Right lobe of liver (tissue), 6 donors: Measurements from ENCODE around the gene RAI1. TPM values are rescaled to one million over a fixed set of nuclear protein-coding genes. Genes with fewer than 3 reads are reported as not detected.

Source experiments
- ATAC-seq, 4 donors: fragments of 200-7000 bp; cut with Tn5 transposase; one replicate each; pipeline ENCODE4 v1.9.1; 2020; ENCODE audit warnings: mild to moderate bottlenecking in 4 of 4, moderate library complexity in 4 of 4
- DNase-seq, 3 donors: peaks; one replicate each; pipeline ENCODE4 v3.0.0-alpha.2; 2020
- H3K27ac ChIP-seq, 3 donors: fragments of 200-600 bp; one replicate each; pipeline ENCODE4 v1.8.0; 2022
- H3K27me3 ChIP-seq, 2 donors: fragments of 200-600 bp; one replicate each; pipeline ENCODE4 v1.8.0; 2022
- H3K36me3 ChIP-seq, 4 donors: fragments of 200-600 bp; sonication (generic) in 1 of 4; one replicate each; pipeline versions ENCODE4 v1.5.1 to v1.8.0; 2017 to 2022; ENCODE audit warnings: control low read depth in 1 of 4
- H3K4me1 ChIP-seq, 4 donors: fragments of 200-600 bp; sonication (generic) in 1 of 4; one replicate each; pipeline versions ENCODE4 v1.5.1 to v1.8.0; 2017 to 2022; ENCODE audit warnings: control low read depth in 1 of 4
- H3K4me3 ChIP-seq, 3 donors: fragments of 200-600 bp; one replicate each; pipeline ENCODE4 v1.8.0; 2022
- H3K9me3 ChIP-seq, 4 donors: fragments of 200-600 bp; sonication (generic) in 1 of 4; one replicate each; pipeline versions ENCODE4 v1.5.1 to v1.8.0; 2017 to 2022; ENCODE audit warnings: control low read depth in 1 of 4
- POLR2A ChIP-seq: fragments of 450-650 bp; IDR thresholded peaks from one replicate; pipeline ENCODE4 v1.6.1; 2017; ENCODE audit warnings: antibody characterized with exemption, mild to moderate bottlenecking
- WGBS: methylation state at CpG from one replicate; pipeline ENCODE4 v1.1.6; 2018; ENCODE audit warnings: low coverage, low lambda C conversion rate; ENCODE audit not compliant: insufficient coverage; ENCODE audit errors: missing lambda C conversion rate; 5-methylcytosine and 5-hydroxymethylcytosine counted together
- intact Hi-C, 2 donors: fragments of 100-400 bp; cut with DNase I; formaldehyde crosslinking; loops; one replicate each; pipeline versions ENCODE4 v1.11.2 to v1.14.1; 2022
- total RNA-seq, 6 experiments: library from RNA; depleted of rRNA in 2 of 6; stranded (reverse); fragments of >200 nt in 2 of 6; fragmentation: NEBNext Ultra II Directional in 3 of 6; extraction: Animal tissue kit (Norgen Biotek cat#: 25700) in 3 of 6; gene quantifications; one replicate each; pipeline versions ENCODE4 v1.1.0 to v1.2.4, GENCODE V29; 2016 to 2023
- TF ChIP-seq, protein P1 (sequence below), 4 donors: fragments of 200-600 bp in 3 of 4; fragments of 450-650 bp in 1 of 4; IDR thresholded peaks; one replicate each; pipeline versions ENCODE4 v1.5.1 to v1.8.0; 2016 to 2022; ENCODE audit warnings: antibody characterized with exemption in 4 of 4, mild to moderate bottlenecking in 2 of 4
- donor health status: DM: no; HTN: yes; CAD: no.
- donor health status: DM: no; HTN: no; CAD: no.
- donor health status: DM: no; HTN: no; CAD: no.
- donor health status: DM: no; HTN: yes; CAD: no.
- donor health status: DM: no; HTN: yes; CAD: no.

The RAI1 gene
- total RNA-seq, 6 experiments from 2014 or later: 6.1 to 14.5 (median 8.4) TPM

GRCh38 chr17:17809531-17810083 lies 128.3 kb downstream of the RAI1 start:
- Histone ChIP-seq H3K4me1 (peaks cover 0 to 65% (median 18%) of the 10 kb centered on the region in 4 donors), H3K27me3 (no peaks in the 10 kb centered on the region), H3K9me3 (no peaks in the 10 kb centered on the region), H3K36me3 (peaks cover 0 to 31% (median 7%) of the 10 kb centered on the region in 4 donors), H3K4me3 (peak overlapping the region in 2 of 3 donors; percentile 21 to 26), H3K27ac (peak overlapping the region in 2 of 3 donors; percentile 60 to 79)
- ATAC-seq (no peak), DNase-seq (no peak)
- WGBS: 40% methylated on average over 2 of the region's 52 CpGs
- no peak for TF ChIP-seq POLR2A
- TF ChIP-seq, protein P1, sequence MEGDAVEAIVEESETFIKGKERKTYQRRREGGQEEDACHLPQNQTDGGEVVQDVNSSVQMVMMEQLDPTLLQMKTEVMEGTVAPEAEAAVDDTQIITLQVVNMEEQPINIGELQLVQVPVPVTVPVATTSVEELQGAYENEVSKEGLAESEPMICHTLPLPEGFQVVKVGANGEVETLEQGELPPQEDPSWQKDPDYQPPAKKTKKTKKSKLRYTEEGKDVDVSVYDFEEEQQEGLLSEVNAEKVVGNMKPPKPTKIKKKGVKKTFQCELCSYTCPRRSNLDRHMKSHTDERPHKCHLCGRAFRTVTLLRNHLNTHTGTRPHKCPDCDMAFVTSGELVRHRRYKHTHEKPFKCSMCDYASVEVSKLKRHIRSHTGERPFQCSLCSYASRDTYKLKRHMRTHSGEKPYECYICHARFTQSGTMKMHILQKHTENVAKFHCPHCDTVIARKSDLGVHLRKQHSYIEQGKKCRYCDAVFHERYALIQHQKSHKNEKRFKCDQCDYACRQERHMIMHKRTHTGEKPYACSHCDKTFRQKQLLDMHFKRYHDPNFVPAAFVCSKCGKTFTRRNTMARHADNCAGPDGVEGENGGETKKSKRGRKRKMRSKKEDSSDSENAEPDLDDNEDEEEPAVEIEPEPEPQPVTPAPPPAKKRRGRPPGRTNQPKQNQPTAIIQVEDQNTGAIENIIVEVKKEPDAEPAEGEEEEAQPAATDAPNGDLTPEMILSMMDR (IDR thresholded peaks at IDR 0.05): no peak
- intact Hi-C loops: no loop called here

DNA sequence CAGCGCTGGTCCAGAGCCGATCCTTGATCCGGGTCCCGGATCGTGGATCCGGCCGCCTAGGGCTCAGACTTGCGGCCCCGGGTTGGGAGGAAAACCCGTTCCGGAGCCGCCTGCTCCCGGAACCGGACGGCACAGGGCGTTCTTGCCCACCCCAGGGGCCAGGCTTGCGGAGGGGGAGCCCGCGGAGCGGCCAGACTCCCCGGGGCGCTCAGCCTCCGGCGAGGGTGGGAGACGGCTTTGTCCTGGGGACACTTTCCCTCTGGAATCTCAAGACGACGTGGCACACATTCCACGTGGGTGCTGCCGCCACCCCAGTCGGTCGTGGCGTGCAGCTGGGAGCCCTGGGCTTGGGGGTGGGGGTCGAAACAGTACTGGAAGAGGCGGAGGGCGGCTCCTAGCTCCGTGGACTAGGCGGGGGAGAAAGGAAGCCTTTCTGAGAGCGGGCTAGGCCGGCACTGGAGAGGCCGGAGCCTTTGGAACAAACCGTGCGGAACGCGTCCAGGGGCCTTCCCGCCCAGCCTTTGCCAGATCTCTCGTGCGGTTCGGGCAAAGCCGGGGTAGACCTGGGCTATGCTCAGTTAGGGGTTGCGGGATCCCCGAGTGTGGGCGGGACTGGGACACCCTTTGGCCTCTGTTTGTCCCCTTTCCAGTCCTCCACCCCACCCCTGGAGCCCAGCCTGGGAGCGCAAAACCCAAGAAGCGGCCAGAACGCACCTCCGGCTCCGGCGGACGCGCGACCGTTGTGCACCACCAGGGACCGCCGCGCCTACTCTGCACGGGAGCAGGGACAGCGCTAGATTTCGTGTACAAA lies 129.0 kb downstream of the RAI1 start:
- peak overlapping the region in 2 of 3 donors; percentile 21 to 26 for H3K4me3 ChIP-seq
- H3K27me3 ChIP-seq: no peaks in the 10 kb centered on the region
- intact Hi-C loops: no loop called here
- peaks cover 0 to 71% (median 18%) of the 10 kb centered on the region in 4 donors for H3K4me1 ChIP-seq
- H3K9me3 ChIP-seq: no peaks in the 10 kb centered on the region
- DNase-seq (peak; percentile 59 to 81 (median 74)), ATAC-seq (peak; percentile 19 to 45 (median 36))
- peaks cover 0 to 38% (median 11%) of the 10 kb centered on the region in 4 donors for H3K36me3 ChIP-seq
- 37% methylated on average over 28 of the region's 68 CpGs for WGBS
- TF ChIP-seq, protein P1 (IDR thresholded peaks at IDR 0.05): peak in 1 of 4 donors; percentile 11
- no peak for TF ChIP-seq POLR2A
- H3K27ac ChIP-seq: peak overlapping the region in 2 of 3 donors; percentile 60 to 79

DNA sequence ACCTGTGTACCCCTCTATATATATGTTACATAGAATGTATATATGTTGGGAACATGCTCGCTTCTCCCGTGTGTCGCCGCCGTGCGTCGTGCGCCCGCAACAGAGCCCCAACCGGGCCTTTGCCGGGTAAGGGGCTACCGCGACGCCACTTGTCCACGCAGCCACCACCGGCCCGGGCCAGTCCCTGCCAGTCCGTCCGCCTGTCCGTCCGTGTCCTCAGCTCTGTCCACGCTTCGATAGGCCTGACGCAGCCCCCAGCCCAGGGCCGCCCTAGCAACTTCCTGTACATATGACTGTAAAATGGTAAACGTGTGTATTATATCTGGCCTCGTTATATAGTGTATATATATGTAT lies 129.6 kb downstream of the RAI1 start:
- Histone ChIP-seq H3K27me3 (no peaks in the 10 kb centered on the region), H3K4me3 (no peak overlapping the region), H3K4me1 (peaks cover 0 to 73% (median 18%) of the 10 kb centered on the region in 4 donors), H3K27ac (peak overlapping the region in 1 of 3 donors; percentile 79), H3K36me3 (peaks cover 0 to 43% (median 14%) of the 10 kb centered on the region in 4 donors), H3K9me3 (no peaks in the 10 kb centered on the region)
- intact Hi-C loops: no loop called here
- ATAC-seq (peak in 1 of 4 donors; percentile 3), DNase-seq (no peak)
- no peak for TF ChIP-seq POLR2A
- TF ChIP-seq, protein P1 (IDR thresholded peaks at IDR 0.05): no peak
- WGBS: 59% methylated on average over 19 of the region's 27 CpGs

GRCh38 chr17:17811381-17812210 lies 130.3 kb downstream of the RAI1 start:
- ATAC-seq (peak; percentile 3 to 14 (median 10)), DNase-seq (peak in 1 of 3 donors; percentile 61)
- Histone ChIP-seq H3K27ac (peak overlapping the region in 2 of 3 donors; percentile 52 to 79), H3K4me3 (no peak overlapping the region), H3K9me3 (no peaks in the 10 kb centered on the region), H3K4me1 (peaks cover 0 to 71% (median 18%) of the 10 kb centered on the region in 4 donors), H3K36me3 (peaks cover 0 to 49% (median 15%) of the 10 kb centered on the region in 4 donors), H3K27me3 (no peaks in the 10 kb centered on the region)
- no peak for TF ChIP-seq POLR2A
- TF ChIP-seq, protein P1 (IDR thresholded peaks at IDR 0.05): no peak
- WGBS: 27% methylated on average over 13 of the region's 15 CpGs
- intact Hi-C loops: no loop called here
